Activated CD8-positive, alpha-beta memory T cell treated with anti-CD3 and anti-CD28 coated beads, Interleukin-2, amount 50 U/mL, for 1 hour (primary cell): ENCODE data around the gene COX10.
"Not testable (repeated sequence)": the region's sequence is repeated elsewhere in the genome, so short reads cannot be mapped to it uniquely, and the experiment has no call there.

ENCODE experiments used
- DNase-seq: peaks from one replicate; pipeline ENCODE4 v3.0.0-alpha.2; 2020; ENCODE audit errors: extremely low read depth

COX10 gene

DNA sequence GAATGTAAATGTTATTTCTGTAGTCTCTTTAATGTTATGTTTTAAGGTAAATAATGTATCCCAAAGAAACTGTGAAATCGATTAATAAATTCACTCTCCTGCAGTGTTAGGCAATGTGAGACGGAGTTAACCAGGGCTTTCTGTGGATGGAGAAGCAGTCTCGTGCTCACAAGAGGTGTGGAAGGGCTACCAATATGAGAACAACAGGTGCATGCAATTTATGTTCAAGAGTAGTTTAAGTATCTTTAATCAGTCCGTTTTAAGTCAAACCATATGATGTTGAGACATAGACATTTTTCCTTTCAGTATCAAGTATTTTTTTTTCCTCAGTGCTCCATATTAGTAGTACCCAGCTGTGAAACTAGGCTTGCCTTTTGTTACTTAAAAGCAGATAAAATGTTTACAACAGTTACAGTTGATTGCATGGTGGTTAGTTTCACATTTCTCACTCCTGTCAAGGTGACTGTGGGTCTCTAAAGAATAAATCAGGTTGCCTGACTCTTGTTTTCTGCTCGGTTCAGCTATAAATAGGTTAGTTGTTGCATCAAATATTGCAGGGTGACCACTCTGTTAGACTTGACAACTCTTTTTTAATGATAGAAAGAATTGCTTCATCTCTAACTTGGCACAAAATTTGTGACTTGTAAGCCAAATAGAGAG is 54.4 kb downstream of the COX10 start:
- DNase-seq: no peak

GRCh38 chr17:14124854-14125253 is 55.5 kb downstream of the COX10 start:
- no peak for DNase-seq

DNA sequence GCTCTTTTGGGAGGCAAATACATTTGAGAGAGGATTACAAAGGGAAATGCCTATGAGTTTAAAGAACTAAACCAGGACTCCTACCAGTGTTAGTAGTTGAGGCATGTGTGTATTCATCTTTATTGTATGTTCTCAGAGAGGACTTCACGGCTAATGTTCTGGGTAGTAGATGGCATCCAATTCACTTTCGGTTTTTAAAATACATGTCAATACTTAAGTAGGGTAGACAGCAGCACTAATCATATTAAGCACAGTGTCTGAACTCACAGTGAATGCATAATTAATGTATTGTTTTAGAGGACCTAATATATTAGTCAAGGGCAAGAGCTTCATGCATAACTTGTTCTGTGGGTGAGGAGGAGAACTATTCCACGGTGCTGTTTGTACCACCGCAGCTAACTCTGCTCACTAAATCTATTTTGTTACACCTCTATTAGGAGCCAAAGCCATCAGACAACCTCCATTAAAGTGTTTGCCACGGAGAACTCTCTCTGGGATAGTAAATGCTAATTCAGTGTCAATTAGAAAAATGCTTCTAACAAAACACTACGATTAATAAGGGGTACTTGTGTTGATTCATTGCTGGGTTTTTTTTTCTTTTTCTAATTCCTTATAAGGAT is 56.3 kb downstream of the COX10 start:
- DNase-seq: no peak

- no peak for DNase-seq
These were observed 63.8 kb downstream of the COX10 start for GRCh38 chr17:14133104-14133503.

- no peak for DNase-seq
These were observed 65.2 kb downstream of the COX10 start for GRCh38 chr17:14134456-14134855.

DNA sequence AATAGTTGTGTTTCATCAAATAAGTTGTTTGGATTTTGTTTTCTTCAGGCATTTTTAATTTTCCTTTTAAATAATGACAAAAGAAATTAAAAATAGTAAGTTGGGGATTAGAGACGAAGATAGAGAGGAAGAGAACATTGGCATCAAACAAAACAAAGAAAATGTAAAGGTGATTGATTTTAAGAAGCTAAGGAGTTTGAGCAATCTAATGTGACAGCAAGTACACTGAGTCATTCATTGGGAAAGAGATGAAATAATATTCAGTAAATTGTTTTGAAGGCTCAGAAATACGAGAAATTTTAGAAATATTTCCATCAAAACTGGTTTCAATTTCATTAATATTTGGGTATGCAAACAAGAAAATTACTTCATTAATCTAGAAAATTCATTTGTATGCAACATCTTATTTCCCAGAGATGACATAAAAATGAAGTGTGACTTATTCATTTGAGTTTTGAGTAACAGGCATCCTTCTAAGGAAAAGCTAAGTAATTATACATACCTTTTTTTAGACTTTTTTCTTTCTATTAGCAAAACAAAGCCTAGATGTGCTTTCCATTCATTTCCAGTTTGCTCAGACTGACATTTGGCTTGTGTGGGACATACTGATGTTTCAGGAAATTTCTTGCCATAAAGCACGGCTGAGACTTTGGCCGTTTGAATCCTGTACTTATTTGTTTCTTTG is 66.7 kb downstream of the COX10 start:
- no peak for DNase-seq

DNA sequence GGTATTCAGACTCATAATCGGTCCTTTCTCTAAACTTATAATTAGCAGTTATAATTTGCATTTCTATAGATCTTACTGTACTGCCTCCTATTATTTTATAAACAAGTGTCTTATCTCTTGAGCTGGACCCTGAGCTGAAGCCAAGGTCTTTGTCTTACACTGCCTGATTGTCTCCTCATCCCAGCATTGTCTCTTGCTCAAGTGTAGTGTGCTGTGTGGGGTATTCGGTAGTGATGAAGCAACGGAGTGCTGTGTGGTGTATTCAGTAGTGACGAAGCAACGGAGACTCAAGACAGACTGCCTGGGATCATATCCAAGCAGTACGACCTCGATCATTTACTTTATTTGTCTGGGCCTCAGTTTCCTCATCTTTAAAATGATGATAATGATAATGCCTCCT is 69.3 kb downstream of the COX10 start:
- no peak for DNase-seq

DNA sequence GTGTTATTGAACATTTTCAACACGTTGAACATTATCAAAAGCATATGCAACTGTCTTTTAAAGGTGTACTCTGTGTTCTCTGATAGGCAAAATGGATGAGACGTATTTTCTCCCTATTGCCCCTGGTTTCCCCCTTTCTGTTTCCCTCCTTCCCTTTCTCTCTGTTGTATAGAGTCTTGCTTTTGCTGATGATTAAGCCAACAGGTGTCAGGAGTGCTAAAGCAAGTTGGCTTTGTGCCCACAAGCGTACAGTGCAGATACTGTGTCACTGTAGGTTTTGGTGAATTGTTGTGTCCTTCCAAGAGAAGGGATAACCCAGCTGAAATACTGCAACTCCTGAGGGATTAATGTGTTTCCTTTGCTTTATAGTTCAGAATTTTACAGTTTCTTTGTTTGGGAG is 74.4 kb downstream of the COX10 start:
- no peak for DNase-seq

- no peak for DNase-seq
These were observed 75.2 kb downstream of the COX10 start for GRCh38 chr17:14144508-14144907.

- DNase-seq: no peak
These were observed 80.4 kb downstream of the COX10 start for GRCh38 chr17:14149751-14150150.

GRCh38 chr17:14150619-14151018 is 81.3 kb downstream of the COX10 start:
- no peak for DNase-seq

- no peak for DNase-seq
These were observed 83.4 kb downstream of the COX10 start for GRCh38 chr17:14152721-14153120.

- no peak for DNase-seq
These were observed 84.1 kb downstream of the COX10 start for GRCh38 chr17:14153374-14153773.

- no peak for DNase-seq
These were observed 87.4 kb downstream of the COX10 start for GRCh38 chr17:14156689-14157088.

DNA sequence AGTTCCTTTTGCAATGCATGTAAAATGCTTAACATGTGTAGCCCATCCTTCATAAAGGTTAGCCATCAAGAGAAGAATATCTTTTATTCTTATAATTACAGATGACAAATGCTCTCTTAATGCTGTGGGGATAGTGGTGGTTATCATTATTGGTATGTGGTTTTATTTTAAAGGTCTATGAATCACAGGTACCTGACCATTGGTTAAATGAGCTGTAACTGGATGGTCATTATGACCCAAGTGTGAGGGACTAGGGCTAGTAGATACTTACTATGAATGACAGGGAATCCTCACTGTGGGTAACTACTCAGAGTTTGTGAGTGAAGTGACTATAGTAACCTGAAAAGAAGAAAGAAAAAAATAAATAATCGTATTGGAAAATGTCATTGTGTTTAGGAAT is 88.5 kb downstream of the COX10 start:
- no peak for DNase-seq

DNA sequence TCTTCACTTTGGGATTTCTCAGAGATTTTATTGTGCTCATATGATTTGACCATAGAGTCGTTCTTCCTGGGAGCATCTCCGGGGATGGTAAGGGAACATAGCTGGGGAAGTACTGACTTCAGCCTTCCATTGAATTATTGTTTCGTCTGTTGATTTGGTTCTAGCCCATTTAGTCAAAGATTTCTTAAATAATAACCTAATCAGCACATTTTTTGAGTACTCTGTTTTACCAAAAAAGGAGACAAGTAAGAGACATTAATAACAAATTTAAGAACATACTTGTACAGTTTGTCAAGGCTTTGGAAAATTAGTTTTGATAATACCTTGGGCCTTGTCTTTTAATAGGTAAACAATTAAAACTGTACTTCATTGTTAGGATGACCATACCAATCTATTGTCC is 89.4 kb downstream of the COX10 start:
- DNase-seq: no peak

DNA sequence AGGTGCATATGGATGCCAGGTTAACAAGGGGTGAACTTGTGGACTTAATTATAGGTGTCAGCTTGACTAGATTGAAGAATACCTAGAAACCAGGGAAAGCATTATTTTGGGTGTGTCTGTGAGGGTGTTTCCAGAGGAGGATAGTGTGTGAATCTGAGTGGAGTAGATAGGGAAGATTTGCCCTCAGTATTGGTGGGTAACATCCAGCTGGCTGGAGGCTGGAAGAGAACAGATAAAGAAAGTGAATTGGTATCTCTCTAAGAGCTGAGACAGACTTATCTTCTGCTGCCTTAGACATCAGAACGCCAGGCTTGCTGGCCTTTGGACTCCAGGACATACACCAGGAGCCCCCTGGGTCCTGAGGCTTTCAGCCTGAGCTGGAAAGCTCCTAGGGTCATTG is 92.1 kb downstream of the COX10 start:
- DNase-seq: no peak

GRCh38 chr17:14165616-14166015 is 96.3 kb downstream of the COX10 start:
- DNase-seq: no peak

GRCh38 chr17:14167831-14168230 is 98.5 kb downstream of the COX10 start:
- DNase-seq: not testable (repeated sequence)

DNA sequence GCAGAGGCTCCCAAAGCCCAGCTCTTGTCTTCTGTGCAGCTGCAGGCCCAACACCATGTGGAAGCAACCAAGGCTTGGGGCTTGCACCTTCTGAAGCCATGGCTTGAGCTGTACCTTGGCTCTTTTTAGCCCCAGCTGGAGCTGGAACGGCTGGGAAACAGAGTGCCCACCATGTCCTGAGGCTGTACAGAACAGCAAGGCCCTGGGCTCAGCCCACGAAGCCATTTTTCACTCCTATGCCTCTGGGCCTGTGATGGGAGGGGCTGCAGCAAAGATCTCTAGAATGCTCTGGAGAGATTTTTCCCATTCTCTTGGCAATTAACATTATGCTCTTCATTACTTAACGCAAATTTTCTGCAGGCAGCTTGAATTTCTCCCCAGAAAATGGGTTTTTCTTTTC is 99.3 kb downstream of the COX10 start:
- DNase-seq: no peak

- no peak for DNase-seq
These were observed 100.0 kb downstream of the COX10 start for GRCh38 chr17:14169287-14169686.

GRCh38 chr17:14169901-14170300 is 100.6 kb downstream of the COX10 start:
- no peak for DNase-seq

DNA sequence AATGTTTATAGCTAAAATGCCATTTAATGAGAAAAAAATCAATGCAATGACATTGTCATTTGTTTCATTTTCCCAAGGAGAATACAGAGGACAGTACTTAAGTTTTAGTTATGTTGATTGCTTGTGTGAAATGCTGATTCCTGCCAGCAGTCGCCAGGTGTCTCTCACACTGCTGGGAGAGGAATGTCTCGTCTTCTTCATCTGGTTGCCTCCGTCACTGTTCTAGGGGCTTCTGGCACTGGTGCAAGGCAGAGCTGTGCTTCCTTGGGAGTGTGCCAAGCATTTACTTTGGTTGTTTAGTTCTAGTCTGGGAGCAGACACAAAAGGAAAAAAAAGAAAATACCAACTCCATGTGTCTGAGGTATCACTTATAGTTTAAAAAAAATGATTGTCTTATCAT is 107.7 kb downstream of the COX10 start:
- not testable (repeated sequence) for DNase-seq
